ENCODE results near the gene PDCD4.
A peak's percentile ranks its signal among the peaks of the same experiment; 100 is the strongest.
"Not testable (repeated sequence)": the region's sequence is repeated elsewhere in the genome, so short reads cannot be mapped to it uniquely, and the experiment has no call there.

Gene PDCD4

DNA sequence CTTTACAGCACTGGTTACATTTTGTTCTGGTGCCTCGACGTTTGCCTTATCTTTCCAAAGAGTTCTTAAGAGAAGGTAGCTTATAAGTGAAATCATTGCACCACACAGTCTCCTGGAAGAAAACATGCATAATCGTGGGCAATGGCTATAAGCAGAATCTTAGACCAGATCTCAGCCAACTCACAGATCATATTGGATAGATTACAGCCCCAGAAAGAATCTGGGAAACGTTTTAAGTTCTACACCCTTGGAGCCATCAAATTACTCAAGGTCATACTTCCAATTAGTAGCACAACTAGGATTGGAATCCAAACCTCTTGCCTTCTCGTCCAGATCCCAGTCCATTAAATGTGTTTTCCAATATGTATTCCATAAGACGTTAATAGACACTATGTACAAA, 8.8 kb upstream of the PDCD4 start:
- DNase-seq, result no peak

DNA sequence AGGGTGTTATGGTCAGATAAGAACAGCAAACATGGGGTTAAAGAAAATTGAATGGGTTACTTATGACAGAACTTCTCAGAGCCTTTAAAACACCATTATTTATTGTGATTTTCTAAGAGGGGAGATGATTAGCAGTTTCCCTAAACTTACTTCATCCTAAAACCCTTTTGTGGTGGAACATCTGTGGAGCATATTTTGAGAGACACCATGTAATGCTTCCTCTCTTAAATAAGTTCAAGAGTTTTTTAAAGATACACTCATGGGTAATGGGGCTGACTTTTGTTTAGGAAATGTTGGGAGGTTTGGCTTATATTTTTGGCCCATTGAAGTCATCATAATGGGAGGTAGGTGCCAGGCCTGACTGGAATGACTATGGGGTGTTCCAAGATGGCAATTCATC, 8.4 kb upstream of the PDCD4 start:
- no peak for DNase-seq

DNA sequence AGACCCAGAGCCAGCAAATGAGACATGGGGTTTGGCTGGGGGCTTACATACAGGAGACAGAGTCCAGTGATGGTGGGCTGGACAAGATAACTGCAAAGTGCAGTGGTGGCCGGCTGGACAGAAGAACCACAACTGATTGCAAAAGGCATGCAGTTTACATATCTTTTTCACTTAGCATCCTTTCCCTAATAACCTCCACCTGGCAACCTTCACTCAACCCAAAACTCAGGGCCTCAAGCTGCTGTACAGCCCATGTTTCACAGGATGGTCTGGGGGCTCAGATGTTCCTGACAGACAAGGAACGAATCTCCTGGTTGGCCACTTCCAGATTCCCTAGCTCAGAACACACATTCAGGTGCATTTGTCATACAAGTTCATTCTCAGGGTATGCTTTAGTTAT, 7.8 kb upstream of the PDCD4 start:
- DNase-seq, result no peak

DNA sequence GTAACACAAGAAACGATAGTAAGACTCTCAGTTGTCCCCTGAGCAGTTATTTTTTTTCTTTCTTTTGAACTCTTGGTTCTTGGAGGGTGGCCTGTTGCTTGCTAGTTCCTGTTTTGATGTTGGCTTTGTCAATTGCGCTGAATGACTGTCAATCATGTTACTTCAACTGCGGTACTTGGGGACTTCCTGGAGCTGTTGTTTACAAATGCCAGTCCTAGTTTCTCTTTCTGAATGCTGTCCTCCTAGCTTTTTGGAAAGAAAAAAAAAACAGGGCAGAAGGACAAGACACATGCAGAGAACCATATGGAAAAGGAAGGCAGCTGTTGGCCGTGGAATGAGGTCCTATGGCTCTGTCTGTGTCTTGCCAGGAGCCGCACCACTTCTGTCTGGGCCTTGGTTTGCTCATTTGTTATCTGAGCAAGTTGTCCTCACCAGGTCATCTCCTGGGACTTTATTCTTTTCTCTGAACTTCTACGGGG, 7.0 kb upstream of the PDCD4 start:
- peak; percentile 39 for DNase-seq

DNA sequence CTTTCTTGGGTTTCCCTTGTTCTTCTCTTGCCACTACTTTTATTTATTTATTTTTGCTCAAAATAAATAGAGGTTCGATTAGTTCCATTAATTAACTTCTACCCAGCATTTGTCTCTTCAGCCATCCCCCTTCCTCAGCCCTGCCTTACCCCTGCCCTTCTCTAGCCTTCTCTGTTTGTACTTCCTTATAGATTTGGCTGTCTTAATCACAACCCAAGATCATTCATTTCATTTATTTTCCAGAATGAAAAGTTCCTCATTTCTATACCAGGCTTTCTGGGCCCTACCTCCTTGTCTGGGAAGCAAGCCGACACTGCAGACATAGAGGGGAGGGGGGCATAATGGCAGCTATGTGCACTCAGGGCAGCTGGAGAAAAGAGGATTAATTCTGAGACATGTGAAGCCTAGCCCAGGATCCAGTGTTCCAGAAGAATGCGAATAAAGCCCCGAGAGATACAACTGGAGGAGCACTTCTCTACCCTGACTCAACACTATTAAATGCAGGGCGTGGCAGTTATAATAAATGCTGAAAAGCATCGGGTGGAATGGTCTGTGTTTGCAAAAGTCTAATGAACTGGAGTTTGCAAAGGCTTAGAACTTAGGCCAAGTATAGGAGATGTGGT, 6.4 kb upstream of the PDCD4 start:
- no peak for DNase-seq

DNA sequence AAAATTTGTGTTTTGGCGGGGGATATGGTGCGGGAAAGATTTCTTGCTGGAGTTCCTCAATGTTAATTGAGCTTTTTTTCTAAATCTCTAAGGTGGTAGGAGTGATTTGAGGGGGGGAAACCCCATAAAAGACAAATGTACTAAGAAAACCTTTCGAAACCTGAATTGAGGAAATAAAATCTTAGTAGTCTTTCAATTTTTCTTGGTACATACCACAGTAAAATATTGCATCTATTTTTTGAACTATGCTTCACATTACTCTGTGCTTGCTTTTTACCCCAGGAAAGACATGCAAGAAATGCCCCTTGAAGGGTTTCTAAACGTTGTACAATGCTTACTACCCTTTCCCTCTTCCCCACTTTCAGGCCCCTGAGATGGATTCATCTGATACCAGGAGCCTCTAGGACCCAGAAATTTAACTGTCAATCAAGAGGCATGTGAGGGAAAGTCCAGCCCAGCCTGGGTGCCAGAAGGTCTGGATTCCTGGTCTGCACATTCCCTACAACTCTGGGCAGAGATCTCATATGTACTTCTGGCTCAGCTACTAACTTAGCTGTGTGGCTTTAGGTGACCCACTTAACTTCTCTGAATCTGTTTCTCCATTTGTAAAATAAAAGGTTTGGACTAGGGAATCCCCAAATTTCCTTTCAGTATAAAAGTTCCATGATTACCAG, 5.8 kb upstream of the PDCD4 start:
- DNase-seq, result no peak

DNA sequence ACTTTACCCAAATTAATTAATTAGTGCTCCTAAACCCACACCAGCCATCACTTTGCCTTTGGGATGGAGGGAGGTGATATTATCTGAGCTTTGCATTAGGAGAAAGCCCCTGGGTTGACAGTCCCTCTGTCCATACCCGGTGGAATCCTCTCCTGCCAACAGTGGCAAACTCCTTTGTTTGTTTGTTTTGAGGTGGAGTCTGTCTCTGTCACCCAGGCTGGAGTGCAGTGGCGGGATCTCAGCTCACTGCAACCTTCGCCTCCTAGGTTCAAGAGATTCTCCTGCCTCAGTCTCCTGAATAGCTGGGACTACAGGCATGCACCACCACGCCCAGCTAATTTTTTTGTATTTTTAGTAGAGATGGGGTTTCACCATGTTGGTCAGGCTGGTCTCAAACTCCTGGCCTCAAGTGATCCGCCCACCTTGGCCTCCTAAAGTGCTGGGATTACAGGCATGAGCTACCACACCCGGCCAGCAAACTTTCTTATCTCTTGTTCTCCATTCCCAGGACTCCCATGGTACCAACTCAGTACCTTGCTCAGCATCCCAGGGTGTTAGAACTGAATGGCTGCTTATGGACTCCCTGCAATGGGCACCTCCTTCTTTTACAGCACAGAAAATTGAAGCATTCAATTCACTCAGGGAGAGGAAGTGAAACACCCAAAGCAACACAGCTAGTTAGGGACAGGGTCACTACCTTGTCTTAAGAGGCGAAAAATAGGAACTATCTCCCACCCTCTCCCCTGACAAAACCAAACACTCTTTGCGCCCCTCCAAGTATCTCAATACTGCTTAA, 4.5 kb upstream of the PDCD4 start:
- DNase-seq, result not testable (repeated sequence)

DNA sequence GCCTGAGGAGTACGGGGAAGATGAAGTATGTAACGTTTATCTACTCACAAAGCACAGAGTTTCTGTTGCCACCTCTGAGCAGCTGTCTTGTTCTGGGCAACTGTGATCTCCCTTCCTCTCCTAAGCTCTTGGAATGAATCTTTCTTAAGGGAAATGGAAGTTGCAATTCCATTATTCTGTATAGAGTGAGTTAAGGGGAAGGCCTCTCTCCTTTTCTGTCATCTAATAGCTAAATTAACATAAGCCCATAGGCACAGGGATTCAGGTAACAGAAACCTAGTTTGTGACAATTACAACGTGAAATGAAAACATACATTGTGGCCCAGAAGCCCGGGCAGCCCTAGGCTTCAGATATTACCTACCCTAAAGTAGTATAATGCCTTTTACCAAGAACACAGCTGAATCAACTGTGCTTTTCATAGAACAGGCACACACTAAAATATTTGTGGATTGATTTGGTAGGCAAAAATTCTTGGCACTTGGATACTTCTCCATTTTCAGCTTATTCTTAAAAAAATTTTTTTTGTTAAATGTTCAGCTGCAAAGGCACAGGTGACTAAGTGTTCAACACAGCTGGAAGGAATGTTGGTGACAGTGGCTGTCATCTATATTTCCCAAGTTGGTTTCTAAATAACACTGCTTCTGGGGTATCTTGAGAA, 3.8 kb upstream of the PDCD4 start:
- no peak for DNase-seq

DNA sequence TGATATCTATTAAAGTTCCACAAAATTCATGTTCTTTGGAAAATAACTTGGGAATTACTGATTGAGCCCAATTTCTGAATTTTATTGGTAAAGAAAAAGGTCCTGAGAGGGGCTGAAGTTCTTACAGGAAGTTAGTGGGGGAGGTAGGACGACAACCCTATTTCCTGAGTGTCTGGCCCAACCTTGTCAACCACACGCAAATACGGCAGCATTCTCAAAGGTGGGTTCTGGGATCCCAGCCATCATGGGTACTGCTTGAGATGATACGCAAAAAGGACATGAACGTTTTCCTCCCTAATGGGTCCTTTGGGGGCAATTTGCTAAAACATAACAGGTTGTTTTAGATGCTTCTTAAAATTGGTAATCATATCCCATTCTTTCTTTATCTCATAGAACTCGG, 2.7 kb upstream of the PDCD4 start:
- DNase-seq, result no peak

DNA sequence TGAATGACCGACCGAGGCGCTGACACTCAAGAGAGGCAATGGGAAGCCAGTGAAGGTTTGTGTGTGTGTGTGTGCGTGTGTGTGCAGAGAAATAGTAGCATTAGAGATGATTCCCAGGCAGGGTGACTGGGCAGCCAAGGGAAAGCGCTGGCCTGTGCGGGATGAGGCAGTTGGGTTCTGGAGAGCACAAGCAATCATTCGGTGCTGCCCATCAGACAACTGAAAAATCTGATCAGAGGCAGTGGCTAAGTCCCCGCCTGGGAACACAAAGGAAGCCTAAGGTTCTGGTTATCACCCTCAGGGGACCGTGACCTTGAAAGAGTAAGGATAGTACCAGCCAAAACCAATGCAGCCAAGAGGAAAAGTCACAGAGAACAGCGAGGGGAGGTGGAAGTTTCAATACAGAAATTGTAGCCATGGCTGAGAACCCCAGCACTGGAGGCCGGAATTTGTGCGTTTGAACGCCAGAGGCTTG, 868 bp upstream of the PDCD4 start:
- DNase-seq, result no peak

DNA sequence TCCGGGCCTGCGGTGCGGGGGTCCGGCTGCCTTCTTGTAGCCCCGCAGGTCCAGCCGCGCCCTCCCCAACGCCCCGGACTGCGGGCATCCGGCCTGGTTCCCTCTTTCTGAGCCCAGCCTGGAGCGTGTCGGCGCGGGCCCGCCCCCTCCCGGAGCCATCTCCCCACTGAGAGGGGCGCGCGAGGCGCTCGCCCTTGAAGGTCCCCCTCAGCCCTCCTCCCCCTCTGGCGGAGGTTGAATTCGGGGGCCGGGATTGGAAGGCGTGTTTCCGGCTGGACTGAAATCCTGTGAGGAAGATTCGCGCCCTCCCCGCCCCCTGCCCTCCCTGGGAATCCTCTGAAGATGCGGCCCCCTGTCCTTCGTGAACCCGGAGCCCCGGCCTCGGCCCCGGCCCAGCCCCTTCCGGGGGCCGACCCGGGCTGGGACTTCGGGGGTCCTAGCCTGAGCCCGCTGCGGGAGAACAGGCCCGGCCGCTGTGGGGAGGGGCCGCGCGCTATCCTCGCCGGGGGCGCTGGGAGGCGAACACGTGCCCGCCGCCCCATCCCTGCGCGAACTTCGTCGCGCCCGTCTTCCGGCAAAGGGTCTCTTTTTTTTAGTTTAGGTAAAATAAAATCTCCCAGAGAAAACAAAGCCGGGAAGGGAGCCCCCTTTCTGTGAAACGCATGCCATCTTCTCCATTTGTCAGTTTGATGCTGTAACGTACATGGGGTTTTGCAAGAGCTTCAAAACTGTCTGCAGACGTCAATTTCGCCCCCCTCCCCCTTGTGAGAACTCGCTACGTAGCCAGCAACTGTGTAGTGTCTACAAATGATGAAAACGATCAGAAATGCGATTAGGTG, 636 bp downstream of the PDCD4 start:
- peak; percentile 79 for DNase-seq

DNA sequence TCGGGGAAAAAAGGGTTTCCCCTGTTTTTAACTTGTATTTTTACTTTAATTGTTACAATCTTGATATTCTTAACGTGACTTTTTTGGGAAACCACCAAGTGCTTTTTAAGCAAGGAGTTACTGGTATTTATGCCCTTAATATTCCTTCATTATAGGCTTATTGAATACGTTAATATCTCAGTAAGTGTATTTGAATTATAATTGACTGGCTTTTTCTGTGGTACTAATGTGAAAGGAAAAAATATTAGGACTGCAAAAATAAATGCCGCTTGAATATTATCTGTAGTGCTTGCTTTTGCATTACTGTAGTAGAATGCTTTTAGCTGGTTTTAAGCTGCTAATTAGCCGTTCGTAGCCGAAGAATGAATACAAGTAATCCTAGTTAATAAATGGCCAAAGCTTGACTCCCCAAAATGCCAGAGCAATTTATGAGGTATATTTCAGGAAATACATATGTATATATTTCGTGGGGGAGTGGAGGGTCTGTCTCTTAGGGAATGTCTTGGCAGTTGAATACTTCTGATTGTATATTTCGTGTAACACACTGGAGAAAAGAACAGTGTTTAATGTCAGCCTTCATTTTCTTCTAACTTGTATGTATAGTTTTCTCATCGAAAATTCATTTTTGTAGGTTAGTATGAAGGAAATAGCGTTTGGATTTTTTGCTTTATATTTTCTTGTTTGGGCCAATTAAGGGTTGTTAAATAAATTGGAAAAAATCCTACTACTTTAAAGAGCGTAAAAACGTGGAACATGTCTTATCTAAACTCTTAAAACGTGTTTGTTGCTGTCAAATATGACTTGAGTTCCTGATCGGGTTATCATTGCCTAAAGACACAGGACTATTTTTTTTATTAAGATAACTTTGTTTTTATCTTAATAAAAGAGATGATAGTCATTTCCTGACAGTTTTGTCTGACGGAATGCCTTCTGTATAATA, 1.5 kb downstream of the PDCD4 start:
- no peak for DNase-seq

DNA sequence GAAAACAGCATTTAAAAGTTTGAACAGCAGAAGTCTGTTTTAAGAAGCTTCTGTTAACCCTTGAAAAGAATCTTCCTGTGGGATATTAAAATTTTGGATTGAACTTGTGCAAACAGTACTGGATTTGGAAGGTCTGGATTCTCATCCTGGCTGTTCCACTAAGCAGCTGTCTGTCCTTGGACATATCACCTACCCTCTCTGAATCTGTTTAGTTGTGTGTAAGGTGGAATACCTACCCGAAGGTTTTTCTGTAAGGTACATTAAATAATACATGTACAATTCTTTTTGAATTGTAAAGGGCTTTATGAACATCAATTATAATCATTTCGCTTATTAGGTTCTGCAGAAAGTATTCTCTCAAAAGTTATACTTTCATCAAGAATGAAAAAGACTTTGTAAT, 2.2 kb downstream of the PDCD4 start:
- no peak for DNase-seq

DNA sequence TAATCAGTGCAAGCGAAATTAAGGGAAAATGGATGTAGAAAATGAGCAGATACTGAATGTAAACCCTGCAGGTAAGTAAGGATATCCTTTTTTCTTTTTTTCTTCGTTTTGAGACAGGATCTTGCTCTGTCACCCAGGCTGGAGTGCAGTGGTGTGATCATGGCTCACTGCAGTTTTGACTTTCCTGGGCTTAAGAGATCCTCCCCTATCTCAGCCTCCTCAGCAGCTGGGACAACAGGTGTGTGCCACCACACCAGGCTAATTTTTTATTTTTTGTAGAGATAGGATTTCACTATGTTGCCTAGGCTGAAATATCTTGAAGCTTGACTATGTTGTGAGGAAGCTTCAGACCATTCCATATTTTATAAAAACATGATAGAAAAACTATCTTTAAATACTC, 4.3 kb downstream of the PDCD4 start:
- no peak for DNase-seq

DNA sequence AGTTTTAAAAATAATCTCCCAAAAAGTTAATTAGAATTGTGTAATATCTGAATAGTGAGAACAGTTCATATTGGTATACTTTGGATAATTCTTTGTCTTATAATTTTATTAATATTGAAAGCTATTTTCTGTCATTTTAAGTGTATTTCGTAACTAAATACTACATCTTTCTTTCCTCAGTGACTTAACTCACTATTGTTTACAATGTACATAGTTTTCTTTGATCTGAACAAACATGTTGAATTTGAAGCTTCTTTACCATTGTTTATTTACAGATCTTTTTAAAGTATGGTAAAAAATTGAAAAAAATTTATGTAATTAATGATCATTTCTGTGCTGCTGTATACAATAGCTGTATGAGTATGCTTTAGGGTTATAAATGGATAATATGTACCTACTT, 5.1 kb downstream of the PDCD4 start:
- no peak for DNase-seq

DNA sequence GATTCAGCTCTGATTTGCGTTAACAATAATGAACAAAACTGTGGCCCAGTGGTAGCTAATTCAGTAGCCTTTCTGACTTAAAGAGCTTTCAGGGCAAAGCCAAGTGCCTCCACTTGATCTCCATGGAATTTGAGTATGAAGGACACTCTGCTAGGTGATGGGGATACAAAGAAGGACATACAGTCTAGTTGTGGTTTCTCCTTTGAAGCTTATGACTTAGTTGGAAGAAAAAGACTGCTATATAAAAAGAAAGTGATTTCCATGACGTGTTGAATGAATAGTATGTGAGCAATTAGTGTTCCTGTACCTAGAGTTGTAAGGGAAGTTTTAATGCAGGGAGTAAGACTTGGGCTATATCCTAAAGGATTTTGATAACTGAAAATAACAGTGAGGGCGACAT, 8.3 kb downstream of the PDCD4 start:
- DNase-seq, result no peak

DNA sequence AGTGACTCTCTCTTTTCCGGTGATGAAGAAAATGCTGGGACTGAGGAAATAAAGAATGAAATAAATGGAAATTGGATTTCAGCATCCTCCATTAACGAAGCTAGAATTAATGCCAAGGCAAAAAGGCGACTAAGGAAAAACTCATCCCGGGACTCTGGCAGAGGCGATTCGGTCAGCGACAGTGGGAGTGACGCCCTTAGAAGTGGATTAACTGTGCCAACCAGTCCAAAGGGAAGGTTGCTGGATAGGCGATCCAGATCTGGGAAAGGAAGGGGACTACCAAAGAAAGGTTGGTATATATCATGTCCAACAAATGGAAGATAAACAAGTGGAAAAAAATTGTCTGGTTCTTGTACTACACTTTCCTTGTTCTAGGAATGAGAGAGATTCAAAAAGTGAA, 9.5 kb downstream of the PDCD4 start:
- DNase-seq, result no peak

DNA sequence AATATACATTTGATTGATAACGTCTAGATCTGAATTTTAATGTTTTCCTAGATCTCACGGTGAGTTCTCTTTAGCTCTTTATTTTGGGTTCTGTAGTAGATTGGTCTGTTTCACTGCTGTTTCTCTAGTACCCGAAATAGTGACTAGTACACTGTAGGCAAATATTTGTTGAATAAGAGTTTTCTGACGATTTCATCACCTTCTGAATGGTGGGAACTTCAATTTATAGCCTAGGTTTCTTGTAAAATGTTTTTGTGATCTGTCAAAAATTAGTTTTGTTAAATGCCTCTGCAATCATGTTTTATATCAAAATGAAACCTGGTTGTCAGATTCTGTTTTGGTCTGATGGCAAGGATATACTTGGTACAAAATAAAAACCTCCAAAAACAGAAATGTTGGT, 10.2 kb downstream of the PDCD4 start:
- no peak for DNase-seq

DNA sequence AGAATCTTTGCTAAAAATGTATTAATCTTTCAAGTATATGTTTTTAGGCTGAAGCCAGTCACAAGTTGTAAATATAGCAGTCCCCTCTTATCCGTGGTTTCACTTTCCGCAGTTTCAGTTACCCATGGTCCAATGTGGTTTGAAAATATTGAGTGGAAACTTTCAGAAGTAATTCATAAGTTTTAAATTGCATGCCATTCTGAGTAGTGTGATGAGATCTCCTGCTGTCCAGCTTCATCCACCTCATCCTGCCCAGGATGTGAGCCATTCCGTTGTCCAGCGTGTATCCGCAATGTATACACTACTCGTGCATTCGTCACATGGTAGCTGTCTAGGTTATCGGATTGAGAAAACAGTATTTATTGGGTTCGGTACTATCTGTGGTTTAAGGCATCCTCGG, 12.2 kb downstream of the PDCD4 start:
- no peak for DNase-seq

DNA sequence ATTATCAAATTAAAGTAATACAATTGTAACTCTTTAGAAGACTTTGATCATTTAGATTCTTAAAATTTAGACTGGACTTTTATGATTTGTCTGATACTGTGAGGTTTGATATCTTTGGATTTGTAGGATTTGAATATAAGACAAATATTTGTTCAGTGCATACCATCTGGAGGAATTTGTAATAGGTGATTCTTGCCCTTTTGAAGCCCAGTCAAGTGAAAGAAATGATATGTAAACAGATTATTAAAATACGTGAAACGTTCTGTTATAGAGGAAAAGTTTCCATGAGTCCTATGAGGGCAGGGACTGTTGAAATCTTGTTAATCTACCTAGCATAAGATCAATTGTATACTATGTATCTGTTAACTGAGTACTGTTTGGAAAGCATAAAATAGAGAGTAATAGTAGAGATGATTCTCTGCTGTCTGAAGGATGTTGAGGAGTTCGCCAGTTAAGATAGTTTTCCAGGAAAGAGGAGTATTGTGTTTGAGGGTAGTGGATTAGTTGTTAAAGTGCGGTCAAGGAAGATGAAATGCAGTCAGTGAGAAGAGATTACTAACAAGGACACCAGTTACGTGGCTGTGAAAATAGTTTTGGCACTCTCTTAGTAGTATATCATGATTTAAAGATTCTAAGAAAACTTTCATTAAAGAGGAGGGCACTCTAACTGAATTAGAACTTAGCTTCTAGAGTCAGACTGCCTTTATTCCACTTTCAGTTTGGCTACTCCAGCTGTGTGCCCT, 14.4 kb downstream of the PDCD4 start:
- DNase-seq, result no peak

DNA sequence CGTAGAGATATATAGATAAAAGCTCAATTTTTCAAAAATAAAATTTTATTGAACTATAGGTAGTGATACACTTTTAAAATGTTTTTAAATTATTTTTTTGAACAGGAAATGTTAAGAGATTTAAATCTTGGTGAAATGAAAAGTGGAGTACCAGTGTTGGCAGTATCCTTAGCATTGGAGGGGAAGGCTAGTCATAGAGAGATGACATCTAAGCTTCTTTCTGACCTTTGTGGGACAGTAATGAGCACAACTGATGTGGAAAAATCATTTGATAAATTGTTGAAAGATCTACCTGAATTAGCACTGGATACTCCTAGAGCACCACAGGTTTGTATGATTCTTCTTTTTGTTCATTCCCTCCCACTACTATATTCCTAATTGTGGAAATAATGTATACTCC, 15.8 kb downstream of the PDCD4 start:
- no peak for DNase-seq
